Subcutaneous abdominal adipose tissue (tissue), 5 donors: ENCODE data around the gene AMTN.
"Not testable (repeated sequence)": the region's sequence is repeated elsewhere in the genome, so short reads cannot be mapped to it uniquely, and the experiment has no call there.

Experiments
- H3K27ac ChIP-seq: one replicate; pipeline ENCODE4 v1.7.0; 2013; ENCODE audit warnings: low read depth, mild to moderate bottlenecking, inconsistent platforms, low read length, moderate library complexity
- H3K27me3 ChIP-seq, 5 donors: one replicate each; pipeline ENCODE4 v1.7.0; 2013; ENCODE audit warnings: low read length in 5 of 5, inconsistent platforms in 1 of 5; ENCODE audit not compliant: control insufficient read depth in 5 of 5, insufficient read depth in 4 of 5
- H3K36me3 ChIP-seq, 5 donors: one replicate each; pipeline ENCODE4 v1.7.0; 2013; ENCODE audit warnings: low read length in 5 of 5; ENCODE audit not compliant: control insufficient read depth in 5 of 5, insufficient read depth in 5 of 5
- H3K4me1 ChIP-seq, 5 donors: one replicate each; pipeline ENCODE4 v1.7.0; 2013; ENCODE audit warnings: low read length in 5 of 5, mild to moderate bottlenecking in 3 of 5, moderate library complexity in 1 of 5; ENCODE audit not compliant: control insufficient read depth in 5 of 5, insufficient read depth in 5 of 5
- H3K4me3 ChIP-seq, 5 donors: one replicate each; pipeline ENCODE4 v1.7.0; 2013; ENCODE audit warnings: low read length in 5 of 5, low read depth in 1 of 5
- H3K9ac ChIP-seq, 5 donors: one replicate each; pipeline ENCODE4 v1.7.0; 2013; ENCODE audit warnings: low read length in 5 of 5, mild to moderate bottlenecking in 4 of 5, moderate library complexity in 3 of 5
- H3K9me3 ChIP-seq, 5 donors: one replicate each; pipeline ENCODE4 v1.7.0; 2013; ENCODE audit warnings: low read length in 5 of 5; ENCODE audit not compliant: control insufficient read depth in 5 of 5
- donor health status: healthy.
- donor health status: healthy.
- donor health status: healthy.
- donor health status: healthy.
- donor health status: healthy.

AMTN gene

DNA sequence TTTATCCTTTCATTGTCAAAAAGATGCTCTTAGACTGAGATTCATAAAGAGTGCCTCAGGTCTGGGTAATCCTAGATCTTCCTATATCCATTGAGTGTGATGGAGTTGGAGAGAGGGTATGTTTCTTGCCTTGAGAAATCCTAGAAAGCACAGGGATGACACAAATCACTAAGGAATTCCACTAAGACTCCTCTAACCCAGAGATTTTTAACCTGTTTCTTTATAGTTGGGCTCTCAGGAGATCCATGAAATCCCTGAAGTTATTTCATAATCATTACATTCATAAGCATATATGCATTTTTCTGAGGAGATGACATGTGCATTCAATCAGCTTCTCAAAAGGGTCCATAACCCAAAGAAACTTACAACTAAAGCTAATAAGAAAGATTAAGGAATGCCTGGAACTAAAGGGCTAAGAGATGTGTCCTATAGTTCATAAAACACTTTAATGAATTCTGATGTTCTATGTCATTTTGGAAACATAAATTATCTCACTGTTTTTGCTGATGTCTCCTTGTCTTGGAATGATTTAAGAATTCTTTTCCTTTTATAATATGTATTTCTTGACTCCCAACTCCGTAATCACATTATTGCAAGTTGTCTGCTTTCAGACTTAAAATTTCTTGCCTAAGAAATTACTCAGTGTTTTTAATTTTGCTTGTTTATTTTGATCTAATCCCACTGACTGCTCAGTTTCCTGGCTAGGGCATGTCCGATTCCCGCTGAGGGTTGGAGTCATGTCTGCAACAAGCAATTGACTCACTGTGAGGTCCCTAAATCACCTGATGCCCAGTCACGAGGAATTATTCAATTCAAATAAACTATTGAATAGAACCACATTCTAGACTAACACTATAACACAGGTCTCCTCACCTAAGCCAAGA, 2.8 kb upstream of the AMTN start:
- no peaks in the 10 kb centered on the region for H3K36me3 ChIP-seq
- H3K4me1 ChIP-seq = no peaks in the 10 kb centered on the region
- H3K27me3 ChIP-seq = peaks cover 0 to 3% (median 0%) of the 10 kb centered on the region in 5 donors
- H3K9ac ChIP-seq = no peak overlapping the region
- H3K4me3 ChIP-seq = no peak overlapping the region
- no peaks in the 10 kb centered on the region for H3K9me3 ChIP-seq
- H3K27ac ChIP-seq = no peak overlapping the region

DNA sequence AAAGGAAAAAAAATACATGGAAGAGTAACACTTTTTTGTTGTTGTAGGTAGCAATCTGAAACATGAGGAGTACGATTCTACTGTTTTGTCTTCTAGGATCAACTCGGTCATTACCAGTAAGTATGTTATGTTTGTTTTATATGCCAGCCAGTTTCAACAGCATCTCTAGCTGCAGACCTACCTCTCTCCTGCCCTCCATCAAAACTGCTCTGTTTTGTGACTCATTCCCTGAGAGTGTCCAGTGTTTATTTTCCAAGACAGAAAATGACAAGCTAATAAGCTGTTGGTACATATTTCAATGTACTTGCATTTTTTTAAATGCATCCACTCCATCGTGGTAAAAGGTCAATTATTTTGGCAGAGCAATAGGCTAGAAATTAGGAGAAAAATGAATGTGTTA, 347 bp downstream of the AMTN start:
- H3K9me3 ChIP-seq = no peaks in the 10 kb centered on the region
- H3K9ac ChIP-seq = no peak overlapping the region
- no peak overlapping the region for H3K27ac ChIP-seq
- no peaks in the 10 kb centered on the region for H3K36me3 ChIP-seq
- no peaks in the 10 kb centered on the region for H3K4me1 ChIP-seq
- no peak overlapping the region for H3K4me3 ChIP-seq
- H3K27me3 ChIP-seq = peaks cover 0 to 3% (median 0%) of the 10 kb centered on the region in 5 donors

DNA sequence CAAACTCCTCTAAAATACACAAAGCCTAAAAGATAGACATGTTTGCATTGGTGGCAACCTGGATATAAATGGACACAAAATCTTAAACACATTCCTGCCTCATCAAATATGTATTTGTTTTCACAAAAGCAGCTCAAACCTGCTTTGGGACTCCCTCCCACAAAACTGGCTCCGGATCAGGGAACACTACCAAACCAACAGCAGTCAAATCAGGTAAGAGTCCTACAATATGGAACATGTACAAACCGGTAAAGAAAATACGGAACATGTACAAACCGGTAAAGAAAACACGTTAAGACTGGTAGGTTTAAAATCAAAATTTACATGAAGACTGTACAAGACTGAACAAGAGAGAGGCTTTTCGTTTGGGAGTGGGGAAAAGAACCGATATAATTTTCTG, 4.3 kb downstream of the AMTN start:
- Histone ChIP-seq H3K27ac (no peak overlapping the region), H3K27me3 (no peaks in the 10 kb centered on the region), H3K9ac (no peak overlapping the region), H3K9me3 (no peaks in the 10 kb centered on the region), H3K36me3 (no peaks in the 10 kb centered on the region), H3K4me3 (no peak overlapping the region), H3K4me1 (no peaks in the 10 kb centered on the region)

DNA sequence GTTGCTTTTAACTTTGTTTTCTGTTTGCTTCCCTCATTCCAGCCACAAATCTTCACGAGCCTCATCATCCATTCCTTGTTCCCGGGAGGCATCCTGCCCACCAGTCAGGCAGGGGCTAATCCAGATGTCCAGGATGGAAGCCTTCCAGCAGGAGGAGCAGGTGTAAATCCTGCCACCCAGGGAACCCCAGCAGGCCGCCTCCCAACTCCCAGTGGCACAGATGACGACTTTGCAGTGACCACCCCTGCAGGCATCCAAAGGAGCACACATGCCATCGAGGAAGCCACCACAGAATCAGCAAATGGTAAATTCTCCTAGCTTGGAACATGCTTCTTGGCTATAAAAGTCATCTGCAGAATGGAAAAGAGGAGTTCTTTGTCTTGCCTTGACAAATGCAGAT, 12.6 kb downstream of the AMTN start:
- no peak overlapping the region for H3K9ac ChIP-seq
- no peaks in the 10 kb centered on the region for H3K9me3 ChIP-seq
- no peak overlapping the region for H3K27ac ChIP-seq
- no peaks in the 10 kb centered on the region for H3K36me3 ChIP-seq
- H3K27me3 ChIP-seq = no peaks in the 10 kb centered on the region
- no peaks in the 10 kb centered on the region for H3K4me1 ChIP-seq
- H3K4me3 ChIP-seq = no peak overlapping the region

DNA sequence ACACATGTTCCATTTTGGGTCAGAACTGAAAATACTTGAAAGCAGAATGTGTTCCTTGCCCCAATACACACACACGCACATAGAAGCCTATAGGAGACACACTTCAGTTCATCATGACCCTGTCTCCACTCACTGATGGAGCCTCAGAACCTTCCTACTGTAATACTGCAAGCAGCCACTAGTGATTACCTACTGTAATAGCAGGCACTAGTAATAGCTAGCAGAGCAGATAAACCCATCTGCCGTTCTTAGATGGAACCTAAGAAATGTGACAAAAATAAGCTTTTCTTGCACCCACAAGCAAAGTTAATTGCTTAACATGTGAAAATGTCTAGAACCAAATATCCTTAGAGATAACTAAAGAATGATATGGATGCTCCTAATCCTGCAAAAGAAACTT, 13.6 kb downstream of the AMTN start:
- Histone ChIP-seq H3K4me3 (no peak overlapping the region), H3K36me3 (no peaks in the 10 kb centered on the region), H3K27ac (no peak overlapping the region), H3K9ac (no peak overlapping the region), H3K9me3 (no peaks in the 10 kb centered on the region), H3K27me3 (no peaks in the 10 kb centered on the region), H3K4me1 (no peaks in the 10 kb centered on the region)

DNA sequence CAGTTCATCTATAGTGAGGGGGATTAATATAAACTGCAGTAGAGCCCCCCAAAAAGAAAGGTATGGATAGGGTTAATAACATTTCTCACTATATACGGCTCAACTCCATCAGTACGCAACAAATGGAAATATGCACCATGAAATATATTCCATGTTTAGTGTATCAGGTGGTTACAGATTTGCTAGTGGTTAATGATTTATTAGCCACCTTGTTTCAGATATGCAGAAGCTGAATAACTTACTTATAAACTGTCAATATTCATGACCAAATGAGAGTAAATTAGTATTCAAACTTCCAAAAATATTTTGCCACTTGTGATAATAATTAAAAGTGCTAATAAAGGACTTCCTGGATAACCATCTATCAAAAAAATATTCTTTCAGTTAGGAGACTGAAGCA, 14.8 kb downstream of the AMTN start:
- H3K27me3 ChIP-seq = no peaks in the 10 kb centered on the region
- H3K4me1 ChIP-seq = no peaks in the 10 kb centered on the region
- H3K9me3 ChIP-seq = no peaks in the 10 kb centered on the region
- H3K4me3 ChIP-seq = no peak overlapping the region
- no peak overlapping the region for H3K9ac ChIP-seq
- H3K27ac ChIP-seq = no peak overlapping the region
- no peaks in the 10 kb centered on the region for H3K36me3 ChIP-seq

DNA sequence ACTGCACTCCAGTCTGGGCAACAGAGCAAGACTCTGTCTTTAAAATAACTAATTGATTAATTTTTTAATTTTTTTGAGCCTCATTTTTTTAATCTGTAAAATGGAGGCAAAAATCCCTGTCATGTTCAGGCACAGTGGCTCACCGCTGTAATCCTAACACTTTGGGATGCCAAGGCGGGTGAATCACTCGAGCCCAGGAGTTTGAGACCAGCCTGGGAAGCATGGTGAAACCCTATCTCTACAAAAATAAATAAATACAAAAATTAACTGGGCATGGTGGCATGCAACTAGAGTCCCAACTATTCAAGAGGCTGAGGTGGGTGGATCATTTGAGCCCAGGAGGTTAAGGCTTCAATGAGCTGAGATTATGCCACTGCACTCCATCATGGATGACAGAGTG, 15.4 kb downstream of the AMTN start:
- Histone ChIP-seq H3K9me3 (no peaks in the 10 kb centered on the region), H3K36me3 (no peaks in the 10 kb centered on the region)

DNA sequence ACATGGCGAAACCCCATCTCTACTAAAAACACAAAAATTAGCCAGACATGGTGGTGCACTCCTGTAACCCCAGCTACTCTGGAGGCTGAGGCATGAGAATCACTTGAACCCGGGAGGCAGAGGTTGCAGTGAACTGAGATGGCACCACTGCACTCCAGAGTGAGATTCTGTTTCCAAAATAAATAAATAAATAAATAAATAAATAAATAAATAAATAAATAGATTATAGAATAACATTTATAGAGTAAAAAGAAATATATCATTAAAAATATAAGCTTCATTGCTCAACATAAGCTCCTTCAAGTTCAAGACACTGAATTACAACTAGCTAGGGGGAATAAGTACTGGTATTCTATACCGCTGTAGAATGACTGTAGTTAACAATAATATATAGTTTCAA, 16.5 kb downstream of the AMTN start:
- H3K27me3 ChIP-seq, H3K9ac ChIP-seq, H3K36me3 ChIP-seq, H3K27ac ChIP-seq, H3K9me3 ChIP-seq, H3K4me1 ChIP-seq, H3K4me3 ChIP-seq: not testable (repeated sequence)

More for the DNA sequence above, 15.4 kb downstream of the AMTN start:
- no peak overlapping the region for H3K27ac ChIP-seq
- H3K27me3 ChIP-seq = no peaks in the 10 kb centered on the region
- H3K4me1 ChIP-seq = no peaks in the 10 kb centered on the region
- H3K9ac ChIP-seq = no peak overlapping the region
- no peak overlapping the region for H3K4me3 ChIP-seq

DNA sequence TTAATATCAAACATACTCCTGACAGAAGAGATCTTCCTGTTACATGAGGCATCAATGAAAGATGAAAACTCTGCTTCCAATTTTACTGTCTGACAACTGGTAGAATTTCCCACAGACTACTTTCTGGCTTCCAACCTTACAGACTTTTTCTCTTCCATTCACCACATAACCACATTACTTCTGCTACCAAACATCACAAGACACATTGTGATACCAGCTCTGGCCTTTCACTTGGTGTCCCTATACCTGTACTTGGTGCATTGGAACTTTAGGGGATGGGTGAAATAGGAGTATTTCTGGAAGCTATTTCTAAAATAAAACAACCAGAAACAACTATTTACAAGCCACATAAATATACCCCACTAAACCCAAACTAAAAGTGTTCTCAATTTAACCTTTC, 20.5 kb downstream of the AMTN start:
- H3K4me3 ChIP-seq = no peak overlapping the region
- H3K36me3 ChIP-seq = no peaks in the 10 kb centered on the region
- no peaks in the 10 kb centered on the region for H3K27me3 ChIP-seq
- no peaks in the 10 kb centered on the region for H3K4me1 ChIP-seq
- no peak overlapping the region for H3K27ac ChIP-seq
- H3K9ac ChIP-seq = no peak overlapping the region
- H3K9me3 ChIP-seq = no peaks in the 10 kb centered on the region

DNA sequence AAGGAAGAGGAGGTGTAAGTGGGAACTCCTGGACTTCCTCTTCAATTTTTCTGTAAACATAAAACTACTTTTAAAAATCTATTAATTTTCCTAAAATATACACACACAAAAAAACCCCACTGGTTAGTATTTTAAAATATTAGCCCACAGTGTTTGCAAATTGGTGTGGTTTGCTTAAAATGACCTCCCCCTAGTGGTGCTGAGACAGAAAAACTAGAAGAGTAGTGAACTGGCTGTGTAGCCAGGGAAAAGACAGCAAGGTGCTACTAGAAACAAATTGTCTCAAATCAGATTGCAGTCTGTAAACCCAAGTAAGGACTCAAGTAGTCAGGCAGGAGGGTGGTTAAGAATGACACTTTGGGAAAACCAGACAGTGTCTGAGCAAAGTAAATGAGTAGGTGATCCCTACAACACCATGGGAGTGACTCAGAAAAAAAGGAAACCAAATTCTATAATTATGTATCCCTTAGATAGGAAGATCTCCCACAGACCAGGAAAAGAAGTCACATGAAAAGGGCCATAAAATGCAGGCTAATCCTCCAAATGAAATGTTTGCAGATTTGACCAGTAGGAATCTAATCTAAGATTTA, 26.0 kb downstream of the AMTN start:
- Histone ChIP-seq H3K27ac (no peak overlapping the region), H3K4me1 (no peaks in the 10 kb centered on the region), H3K9ac (no peak overlapping the region), H3K36me3 (no peaks in the 10 kb centered on the region), H3K4me3 (no peak overlapping the region), H3K27me3 (peaks cover 0 to 3% (median 0%) of the 10 kb centered on the region in 5 donors), H3K9me3 (no peaks in the 10 kb centered on the region)
